GM21825 (cell line): ENCODE results near the gene GPX5.
"Not testable (repeated sequence)": the region's sequence is repeated elsewhere in the genome, so short reads cannot be mapped to it uniquely, and the experiment has no call there.

ENCODE experiments used
- ATAC-seq: cut with Tn5 transposase; IDR thresholded peaks from one replicate; pipeline ENCODE4 v1.9.1; 2021; ENCODE audit warnings: mild to moderate bottlenecking, moderate library complexity; ENCODE audit not compliant: unreplicated experiment

The GPX5 gene

GRCh38 chr6:28512387-28512786 lies 13.3 kb upstream of the GPX5 start:
- ATAC-seq = not testable (repeated sequence)

GRCh38 chr6:28515676-28516075 lies 10.0 kb upstream of the GPX5 start, which contains the start of gene GPX6:
Gene GPX6, minus strand, starts transcription at chr6:28515793. Its CDS starts 50 bp downstream, at chr6:28515743.
- ATAC-seq = no peak

GRCh38 chr6:28517964-28518363 lies 7.7 kb upstream of the GPX5 start:
- ATAC-seq = no peak

- ATAC-seq = no peak
These were observed 3.0 kb upstream of the GPX5 start for GRCh38 chr6:28522594-28523240.

GRCh38 chr6:28523241-28523622 lies 2.4 kb upstream of the GPX5 start:
- no peak for ATAC-seq

- no peak for ATAC-seq
These were observed 5.1 kb downstream of the GPX5 start for GRCh38 chr6:28530777-28531176.

GRCh38 chr6:28531479-28532128 lies 5.9 kb downstream of the GPX5 start:
- no peak for ATAC-seq

- ATAC-seq = no peak
These were observed 8.6 kb downstream of the GPX5 start for GRCh38 chr6:28534306-28534705.

- ATAC-seq = no peak
These were observed 9.2 kb downstream of the GPX5 start for GRCh38 chr6:28534875-28535274.

GRCh38 chr6:28537065-28537464 lies 11.4 kb downstream of the GPX5 start:
- no peak for ATAC-seq

- ATAC-seq = no peak
These were observed 11.9 kb downstream of the GPX5 start for GRCh38 chr6:28537509-28538140.

GRCh38 chr6:28541996-28542395 lies 16.3 kb downstream of the GPX5 start:
- no peak for ATAC-seq

GRCh38 chr6:28542440-28543296 lies 17.0 kb downstream of the GPX5 start:
- ATAC-seq = peak; percentile 64

GRCh38 chr6:28543651-28544610 lies 18.2 kb downstream of the GPX5 start:
- ATAC-seq = no peak

GRCh38 chr6:28545955-28546354 lies 20.3 kb downstream of the GPX5 start:
- no peak for ATAC-seq

GRCh38 chr6:28547003-28547402 lies 21.3 kb downstream of the GPX5 start:
- ATAC-seq = not testable (repeated sequence)

GRCh38 chr6:28551891-28552666 lies 26.4 kb downstream of the GPX5 start:
- ATAC-seq = no peak

- ATAC-seq = no peak
These were observed 27.8 kb downstream of the GPX5 start for GRCh38 chr6:28553384-28553985.
